ENCODE results near the gene TMED5.

The TMED5 gene

GRCh38 chr1:93114391-93114790 lies 65.8 kb downstream of the TMED5 start:
- no peak for DNase-seq

DNA sequence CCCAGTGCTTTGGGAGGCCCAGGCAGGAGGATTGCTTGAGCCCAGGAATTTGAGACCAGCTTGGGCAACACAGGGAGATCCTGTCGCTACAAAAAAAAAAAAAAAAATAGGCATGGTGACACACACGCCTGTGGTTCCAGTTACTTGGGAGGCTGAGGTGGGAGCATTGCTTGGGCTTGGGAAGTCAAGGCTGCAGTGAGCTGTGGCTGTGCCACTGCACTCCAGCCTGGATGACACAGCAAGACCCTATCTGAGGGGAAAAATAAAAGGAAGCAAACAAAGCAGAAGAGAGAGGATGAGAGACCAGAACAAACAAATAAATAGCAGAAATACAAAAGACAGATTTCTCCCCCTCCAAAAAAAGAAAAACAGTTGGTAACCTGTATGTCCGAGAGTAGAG lies 67.1 kb downstream of the TMED5 start:
- DNase-seq, result no peak

DNA sequence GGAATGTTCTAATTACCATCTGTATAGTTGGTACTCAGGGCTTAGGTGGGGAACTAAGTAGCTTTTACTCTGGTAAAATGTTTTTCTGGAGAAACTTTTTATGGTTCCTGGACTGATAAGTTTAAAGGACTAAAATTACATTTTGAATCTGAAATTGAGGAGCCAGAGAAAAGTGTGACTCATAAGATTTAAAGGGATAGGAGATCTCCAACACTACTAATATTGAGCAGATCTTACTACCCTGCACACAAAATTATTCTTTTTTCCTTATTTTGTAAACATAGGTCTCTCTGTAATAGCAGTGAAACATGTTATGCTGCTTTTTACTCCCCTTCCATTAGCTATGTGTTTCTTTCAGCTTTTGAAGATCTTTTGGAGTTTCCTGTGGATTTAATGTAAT lies 68.7 kb downstream of the TMED5 start:
- DNase-seq, result no peak

DNA sequence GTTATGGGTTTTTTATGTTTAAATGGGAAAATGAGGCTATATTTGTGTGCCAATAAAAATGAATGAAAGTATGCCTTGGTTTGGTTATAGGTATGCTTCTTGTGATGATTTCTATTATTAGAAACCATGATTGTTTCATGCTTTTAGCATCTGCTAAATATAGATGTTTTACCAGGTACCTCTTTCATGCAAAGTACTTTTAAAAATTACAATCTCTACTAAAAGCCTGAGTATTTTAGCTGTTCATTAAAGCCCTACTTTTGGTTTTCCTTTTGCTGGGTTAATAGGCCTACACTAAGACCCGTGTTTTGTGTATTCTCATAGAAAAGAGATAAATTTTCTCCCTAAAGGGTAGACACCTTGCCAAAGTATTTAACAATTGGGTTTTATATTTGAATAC lies 69.1 kb downstream of the TMED5 start:
- no peak for DNase-seq

GRCh38 chr1:93109578-93109977 lies 70.6 kb downstream of the TMED5 start:
- DNase-seq, result no peak

DNA sequence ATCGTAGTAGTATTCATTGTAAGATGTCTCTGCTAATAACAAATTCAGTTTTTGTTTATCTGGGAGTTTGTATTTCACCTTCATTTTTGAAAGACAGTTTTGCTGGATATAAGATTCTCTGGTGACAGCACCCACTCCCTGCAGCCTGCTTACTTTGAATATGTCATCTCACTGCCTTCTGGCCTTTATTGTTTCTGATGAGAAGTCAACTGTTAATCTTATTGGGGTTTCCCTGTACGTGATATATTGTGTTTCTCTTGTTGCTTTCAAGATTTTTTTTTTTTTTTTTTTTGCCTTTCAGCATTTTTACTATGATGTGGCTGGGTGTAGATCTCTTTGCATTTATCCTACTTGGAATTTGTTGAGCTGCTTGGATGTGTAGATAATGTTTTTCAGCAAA lies 71.9 kb downstream of the TMED5 start:
- DNase-seq, result no peak

DNA sequence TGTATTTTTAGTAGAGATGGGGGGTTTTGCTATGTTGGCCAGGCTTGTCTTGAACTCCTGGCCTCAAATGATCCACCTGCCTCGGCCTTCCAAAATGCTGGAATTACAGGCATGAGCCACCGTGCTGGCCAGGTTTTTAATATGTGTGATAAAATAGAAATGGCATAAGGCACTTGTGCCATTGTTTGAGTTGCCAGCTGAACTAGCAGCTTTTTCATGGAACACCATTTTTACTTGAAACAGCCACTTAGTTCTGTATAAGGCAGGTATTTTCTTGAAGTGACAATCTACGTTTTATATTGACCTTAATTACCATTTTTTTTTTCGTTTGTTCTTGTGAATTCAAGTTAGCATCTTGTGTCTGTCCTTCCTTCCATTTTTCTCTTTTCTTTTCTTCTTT lies 72.8 kb downstream of the TMED5 start:
- DNase-seq, result no peak

DNA sequence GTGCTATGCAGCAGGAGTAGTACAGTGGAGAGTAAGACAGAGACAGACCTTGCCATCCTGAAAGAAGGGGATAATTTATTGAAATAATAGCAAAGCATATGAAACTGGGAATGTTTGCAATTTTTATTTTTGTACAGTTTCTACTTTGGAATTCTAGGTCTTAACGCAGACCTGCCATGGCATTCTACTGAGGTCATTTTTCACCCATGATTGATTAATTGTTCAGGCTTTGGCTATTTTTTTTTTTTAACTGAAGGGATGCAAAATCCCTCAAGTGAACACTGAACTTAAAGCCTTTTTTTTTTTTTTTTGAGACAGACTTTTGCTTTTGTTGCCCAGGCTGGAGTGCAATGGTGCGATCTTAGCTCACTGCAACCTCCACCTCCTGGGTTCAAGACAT lies 74.0 kb downstream of the TMED5 start:
- DNase-seq, result no peak

GRCh38 chr1:93102142-93102541 lies 78.1 kb downstream of the TMED5 start:
- no peak for DNase-seq

Data from amniotic stem cell (primary cell).